DMS79 treated with DMSO at 0.1 percent for 48 hours (cell line): ENCODE results near the gene HSP90AB1.

Experiments
- DNase-seq: peaks from one replicate; lab custom pipeline; 2025; lab: John Stamatoyannopoulos, UW

Gene HSP90AB1

GRCh38 chr6:44255871-44256774, 9.2 kb downstream of the HSP90AB1 start:
- no peak for DNase-seq

GRCh38 chr6:44256775-44257024, 9.8 kb downstream of the HSP90AB1 start:
- DNase-seq: no peak

GRCh38 chr6:44257025-44257752, 10.3 kb downstream of the HSP90AB1 start, which contains the start of gene SLC35B2:
SLC35B2 (minus strand) TSS chr6:44257528; CDS start chr6:44257410, 118 bp downstream.
- peak; percentile 68 for DNase-seq

- no peak for DNase-seq
Measured at GRCh38 chr6:44257753-44258324, 10.9 kb downstream of the HSP90AB1 start.

- DNase-seq: no peak
Measured at GRCh38 chr6:44258325-44258863, 11.5 kb downstream of the HSP90AB1 start.

GRCh38 chr6:44258921-44259320, 12.0 kb downstream of the HSP90AB1 start:
- DNase-seq: no peak

- no peak for DNase-seq
Measured at GRCh38 chr6:44260011-44260410, 13.1 kb downstream of the HSP90AB1 start.

- no peak for DNase-seq
Measured at GRCh38 chr6:44260451-44261297, 13.8 kb downstream of the HSP90AB1 start.

- no peak for DNase-seq
Measured at GRCh38 chr6:44261581-44261980, 14.7 kb downstream of the HSP90AB1 start.

GRCh38 chr6:44262467-44263353, 15.8 kb downstream of the HSP90AB1 start:
- no peak for DNase-seq

GRCh38 chr6:44263354-44264100, 16.6 kb downstream of the HSP90AB1 start:
- DNase-seq: no peak

- no peak for DNase-seq
Measured at GRCh38 chr6:44264154-44265006, 17.5 kb downstream of the HSP90AB1 start.

GRCh38 chr6:44265007-44265721, 18.3 kb downstream of the HSP90AB1 start, which contains the start of gene NFKBIE:
NFKBIE (minus strand) TSS chr6:44265551; CDS start chr6:44265346, 205 bp downstream.
- peak; percentile 71 for DNase-seq

GRCh38 chr6:44265722-44266233, 18.9 kb downstream of the HSP90AB1 start:
- DNase-seq: no peak

- no peak for DNase-seq
Measured at GRCh38 chr6:44266347-44266746, 19.4 kb downstream of the HSP90AB1 start.

- no peak for DNase-seq
Measured at GRCh38 chr6:44267252-44267651, 20.4 kb downstream of the HSP90AB1 start.

GRCh38 chr6:44268095-44268628, 21.3 kb downstream of the HSP90AB1 start:
- peak; percentile 73 for DNase-seq
